Fibroblast of the aortic adventitia (primary cell): ENCODE measurements around the gene PBRM1. TPM values are rescaled to one million over a fixed set of nuclear protein-coding genes. Genes with fewer than 3 reads are reported as not detected.

Experiments
- DNase-seq: peaks from one replicate; pipeline ENCODE4 v3.0.0-alpha.2; 2010; ENCODE audit warnings: low read depth
- H3K4me3 ChIP-seq: 2 replicates; pipeline ENCODE4 v1.5.1; 2011; ENCODE audit warnings: low read depth, mild to moderate bottlenecking, control low read depth, low read length, moderate library complexity
- total RNA-seq: library from RNA; depleted of rRNA; stranded (reverse); fragments of >200 nt; gene quantifications from 2 replicates; pipeline ENCODE4 v1.2.3, GENCODE V29; 2012; ENCODE audit warnings: low replicate concordance
- TF ChIP-seq, protein P1 (sequence below): IDR thresholded peaks from 2 replicates; pipeline ENCODE4 v1.5.1; 2011; ENCODE audit warnings: mild to moderate bottlenecking, low read length, control low read depth, inconsistent platforms; ENCODE audit not compliant: insufficient read depth

Gene PBRM1
- total RNA-seq, 1 donor = 115 TPM

DNA sequence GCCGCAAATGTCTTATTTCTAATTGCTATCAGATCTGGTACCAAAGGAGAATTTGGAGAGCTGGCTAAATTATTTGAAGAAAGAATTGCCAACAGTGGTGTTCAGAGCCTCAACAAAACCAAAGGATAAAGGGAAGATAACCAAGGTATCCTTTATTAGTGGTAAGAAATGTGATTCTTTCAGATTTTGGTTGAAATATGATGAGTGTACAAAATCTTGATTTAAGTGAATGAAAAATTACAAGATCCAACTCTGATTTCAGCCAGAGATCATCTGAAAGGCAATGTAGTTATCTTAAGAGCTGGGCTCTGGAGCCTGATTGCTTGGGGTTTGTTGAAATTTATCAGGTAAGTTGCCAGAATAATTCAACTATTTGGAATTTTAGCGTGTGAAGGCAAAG, 4.8 kb upstream of the PBRM1 start:
- TF ChIP-seq, protein P1, sequence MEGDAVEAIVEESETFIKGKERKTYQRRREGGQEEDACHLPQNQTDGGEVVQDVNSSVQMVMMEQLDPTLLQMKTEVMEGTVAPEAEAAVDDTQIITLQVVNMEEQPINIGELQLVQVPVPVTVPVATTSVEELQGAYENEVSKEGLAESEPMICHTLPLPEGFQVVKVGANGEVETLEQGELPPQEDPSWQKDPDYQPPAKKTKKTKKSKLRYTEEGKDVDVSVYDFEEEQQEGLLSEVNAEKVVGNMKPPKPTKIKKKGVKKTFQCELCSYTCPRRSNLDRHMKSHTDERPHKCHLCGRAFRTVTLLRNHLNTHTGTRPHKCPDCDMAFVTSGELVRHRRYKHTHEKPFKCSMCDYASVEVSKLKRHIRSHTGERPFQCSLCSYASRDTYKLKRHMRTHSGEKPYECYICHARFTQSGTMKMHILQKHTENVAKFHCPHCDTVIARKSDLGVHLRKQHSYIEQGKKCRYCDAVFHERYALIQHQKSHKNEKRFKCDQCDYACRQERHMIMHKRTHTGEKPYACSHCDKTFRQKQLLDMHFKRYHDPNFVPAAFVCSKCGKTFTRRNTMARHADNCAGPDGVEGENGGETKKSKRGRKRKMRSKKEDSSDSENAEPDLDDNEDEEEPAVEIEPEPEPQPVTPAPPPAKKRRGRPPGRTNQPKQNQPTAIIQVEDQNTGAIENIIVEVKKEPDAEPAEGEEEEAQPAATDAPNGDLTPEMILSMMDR = no peak
- no peak overlapping the region for H3K4me3 ChIP-seq
- no peak for DNase-seq

- no peak overlapping the region for H3K4me3 ChIP-seq
- no peak for DNase-seq
- TF ChIP-seq, protein P1 = no peak
Observed at GRCh38 chr3:52689151-52689550, 3.4 kb upstream of the PBRM1 start.

- H3K4me3 ChIP-seq = no peak overlapping the region
- DNase-seq = no peak
- TF ChIP-seq, protein P1 = no peak
Observed at GRCh38 chr3:52688266-52688665, 2.6 kb upstream of the PBRM1 start.

- TF ChIP-seq, protein P1 = no peak
- H3K4me3 ChIP-seq = peak overlapping the region; percentile 97
- DNase-seq = no peak
Observed at GRCh38 chr3:52685285-52685708, 416 bp downstream of the PBRM1 start.

DNA sequence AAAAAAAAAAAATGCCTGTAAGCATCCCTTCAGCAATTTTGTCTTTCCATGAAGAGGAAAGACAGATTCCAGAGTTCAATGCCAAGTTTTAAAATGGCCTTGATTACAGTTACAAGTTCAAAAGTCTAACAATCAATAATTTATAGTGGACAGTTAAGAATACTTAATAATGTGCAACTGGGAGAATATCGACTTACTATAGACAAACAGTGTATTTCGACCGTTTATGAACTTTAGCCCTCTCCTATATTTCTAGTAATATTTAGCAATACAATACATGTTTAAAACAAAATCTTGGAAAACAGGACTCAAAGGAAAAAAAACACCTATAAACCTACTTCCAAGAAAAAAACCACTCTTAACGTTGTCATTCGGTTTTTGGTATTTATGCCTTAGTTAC, 1.5 kb downstream of the PBRM1 start:
- H3K4me3 ChIP-seq = peak overlapping the region; percentile 97
- no peak for DNase-seq
- TF ChIP-seq, protein P1 = no peak

GRCh38 chr3:52683611-52684010, 2.1 kb downstream of the PBRM1 start:
- no peak overlapping the region for H3K4me3 ChIP-seq
- peak; percentile 34 for DNase-seq
- TF ChIP-seq, protein P1 = no peak

DNA sequence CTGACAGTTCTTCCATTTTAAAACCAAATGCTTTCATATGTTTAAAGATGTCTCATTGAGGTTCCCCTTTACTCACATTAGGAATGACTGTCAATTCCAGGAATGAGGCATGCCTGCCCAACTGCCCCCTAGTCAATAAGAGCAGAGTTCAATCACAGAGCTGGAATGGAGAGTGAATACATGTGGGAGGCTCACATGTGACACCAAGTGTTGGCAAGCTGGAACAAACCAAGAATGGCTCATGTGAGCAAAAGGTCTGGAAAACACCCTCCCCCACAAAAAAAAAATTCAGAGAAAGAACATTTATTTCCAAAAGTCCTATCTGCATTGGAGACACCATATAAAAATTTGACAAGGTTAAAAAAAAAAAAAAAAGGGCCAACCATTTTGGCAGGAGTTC, 3.7 kb downstream of the PBRM1 start:
- TF ChIP-seq, protein P1 = no peak
- no peak overlapping the region for H3K4me3 ChIP-seq
- peak; percentile 76 for DNase-seq
